GM19395 (cell line): ENCODE results near the gene TMEM54.

Experiments
- ATAC-seq: cut with Tn5 transposase; IDR thresholded peaks from one replicate; pipeline ENCODE4 v1.9.1; 2021; ENCODE audit warnings: mild to moderate bottlenecking, moderate library complexity; ENCODE audit not compliant: unreplicated experiment

Gene TMEM54

GRCh38 chr1:32900956-32901822 lies at the start of gene TMEM54:
Gene TMEM54, minus strand, starts transcription at chr1:32901389. Its CDS starts 151 bp downstream, at chr1:32901238.
- no peak for ATAC-seq

- no peak for ATAC-seq
Observed at GRCh38 chr1:32949519-32949918, 48.3 kb upstream of the TMEM54 start.

GRCh38 chr1:32948905-32949304 lies 47.7 kb upstream of the TMEM54 start:
- ATAC-seq = no peak

- no peak for ATAC-seq
Observed at GRCh38 chr1:32948390-32948722, 47.2 kb upstream of the TMEM54 start.

- no peak for ATAC-seq
Observed at GRCh38 chr1:32947669-32948389, 46.6 kb upstream of the TMEM54 start.

- no peak for ATAC-seq
Observed at GRCh38 chr1:32946413-32946812, 45.2 kb upstream of the TMEM54 start.

GRCh38 chr1:32944180-32944579 lies 43.0 kb upstream of the TMEM54 start:
- ATAC-seq = no peak

GRCh38 chr1:32939655-32940371 lies 38.6 kb upstream of the TMEM54 start:
- ATAC-seq = no peak

- no peak for ATAC-seq
Observed at GRCh38 chr1:32937061-32937460, 35.9 kb upstream of the TMEM54 start.

- no peak for ATAC-seq
Observed at GRCh38 chr1:32934535-32934934, 33.3 kb upstream of the TMEM54 start.

GRCh38 chr1:32933742-32934322 lies 32.6 kb upstream of the TMEM54 start:
- ATAC-seq = no peak

GRCh38 chr1:32931760-32932159 lies 30.6 kb upstream of the TMEM54 start:
- ATAC-seq = no peak

GRCh38 chr1:32929366-32929765 lies 28.2 kb upstream of the TMEM54 start:
- ATAC-seq = no peak

GRCh38 chr1:32928715-32929114 lies 27.5 kb upstream of the TMEM54 start:
- ATAC-seq = no peak

- no peak for ATAC-seq
Observed at GRCh38 chr1:32928285-32928684, 27.1 kb upstream of the TMEM54 start.

GRCh38 chr1:32927441-32927840 lies 26.3 kb upstream of the TMEM54 start:
- ATAC-seq = no peak

GRCh38 chr1:32926562-32926961 lies 25.4 kb upstream of the TMEM54 start:
- ATAC-seq = no peak

- no peak for ATAC-seq
Observed at GRCh38 chr1:32925403-32926162, 24.4 kb upstream of the TMEM54 start.

GRCh38 chr1:32924881-32925344 lies 23.7 kb upstream of the TMEM54 start:
- ATAC-seq = no peak

- ATAC-seq = no peak
Observed at GRCh38 chr1:32920833-32921232, 19.6 kb upstream of the TMEM54 start.
